ENCODE data around the gene DIO2.

- TF ChIP-seq, protein P1, sequence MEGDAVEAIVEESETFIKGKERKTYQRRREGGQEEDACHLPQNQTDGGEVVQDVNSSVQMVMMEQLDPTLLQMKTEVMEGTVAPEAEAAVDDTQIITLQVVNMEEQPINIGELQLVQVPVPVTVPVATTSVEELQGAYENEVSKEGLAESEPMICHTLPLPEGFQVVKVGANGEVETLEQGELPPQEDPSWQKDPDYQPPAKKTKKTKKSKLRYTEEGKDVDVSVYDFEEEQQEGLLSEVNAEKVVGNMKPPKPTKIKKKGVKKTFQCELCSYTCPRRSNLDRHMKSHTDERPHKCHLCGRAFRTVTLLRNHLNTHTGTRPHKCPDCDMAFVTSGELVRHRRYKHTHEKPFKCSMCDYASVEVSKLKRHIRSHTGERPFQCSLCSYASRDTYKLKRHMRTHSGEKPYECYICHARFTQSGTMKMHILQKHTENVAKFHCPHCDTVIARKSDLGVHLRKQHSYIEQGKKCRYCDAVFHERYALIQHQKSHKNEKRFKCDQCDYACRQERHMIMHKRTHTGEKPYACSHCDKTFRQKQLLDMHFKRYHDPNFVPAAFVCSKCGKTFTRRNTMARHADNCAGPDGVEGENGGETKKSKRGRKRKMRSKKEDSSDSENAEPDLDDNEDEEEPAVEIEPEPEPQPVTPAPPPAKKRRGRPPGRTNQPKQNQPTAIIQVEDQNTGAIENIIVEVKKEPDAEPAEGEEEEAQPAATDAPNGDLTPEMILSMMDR (IDR thresholded peaks at IDR 0.05), result no peak
- TF ChIP-seq EZH2phosphoT487 (IDR thresholded peaks at IDR 0.05; ENCODE audit: borderline replicate concordance, low read depth), result no peak
These were observed 11.2 kb downstream of the DIO2 start for GRCh38 chr14:80200093-80200492.

Data from SK-N-SH (cell line).